Heart left ventricle (tissue), 13 donors: ENCODE measurements around the gene MCC.

Source experiments
- CTCF ChIP-seq, 12 donors: fragments of 200-600 bp; sonication (generic) in 4 of 12; IDR thresholded peaks; one replicate each; pipeline versions ENCODE4 v1.5.0 to v1.8.0; 2018 to 2022; ENCODE audit warnings: antibody characterized with exemption in 12 of 12, mild to moderate bottlenecking in 5 of 12
- POLR2A ChIP-seq, 2 donors: fragments of 450-650 bp; IDR thresholded peaks; one replicate each; pipeline ENCODE4 v1.6.1; 2017; ENCODE audit warnings: antibody characterized with exemption in 2 of 2, mild to moderate bottlenecking in 2 of 2, moderate library complexity in 2 of 2
- donor health status: ischemic (EF 13 %, LVEDD 7.1; RV severe dilation, severe dysfunction).
- donor health status: DM: no; HTN: yes; CAD: no.
- donor health status: DM: no; HTN: no; CAD: no.
- donor health status: ischemic (EF 25% LVEDD 6.9; RV normal size, moderate dysfunction).
- donor health status: ischemic (EF 25% LVEDD 5.7; RV mildly dilated, moderate dysfunction).
- donor health status: ischemic (EF 35%, LVEDD 5.7; RV mildly dilated, moderate dysfunction).
- donor health status: nonischemic (EF 11% LVEDD 7.7; RV severe dilation, severe dysfunction).
- donor health status: DM: yes; HTN: yes; CAD: no.
- donor health status: PGD.
- donor health status: ischemic (EF 29% LVEDD 5.4; RV normal size, mild dysfunction).
- donor health status: nonischemic (EF 23%, LVEDD 6.1; RV moderate dilation, normal function).

GRCh38 chr5:112973904-112974303 lies 514.3 kb downstream of the MCC start:
- no peak for TF ChIP-seq POLR2A (IDR thresholded peaks at IDR 0.05)
- TF ChIP-seq CTCF (IDR thresholded peaks at IDR 0.05) = no peak
